Gastroesophageal sphincter (tissue), 4 donors: ENCODE results near the gene SNAPC1. TPM values are rescaled to one million over a fixed set of nuclear protein-coding genes. Genes with fewer than 3 reads are reported as not detected.

ENCODE experiments used
- ATAC-seq: fragments of 150-250 bp; one replicate; pipeline ENCODE4 v1.9.1; 2016; ENCODE audit warnings: mild to moderate bottlenecking, moderate library complexity
- H3K27ac ChIP-seq, 4 donors: fragments of 200-600 bp; sonication (generic) in 3 of 4; 1 replicate in 3 of 4; 2 replicates in 1 of 4; pipeline ENCODE4 v1.5.1; 2016 to 2019
- H3K27me3 ChIP-seq: fragments of 200-600 bp; sonication (generic); one replicate; pipeline ENCODE4 v1.5.1; 2019
- H3K36me3 ChIP-seq, 2 donors: fragments of 200-600 bp; sonication (generic); one replicate each; pipeline ENCODE4 v1.5.1; 2019; ENCODE audit warnings: control low read depth in 1 of 2
- H3K4me1 ChIP-seq, 3 donors: fragments of 200-600 bp; sonication (generic); 1 replicate in 2 of 3; 2 replicates in 1 of 3; pipeline ENCODE4 v1.5.1; 2016 to 2019; ENCODE audit warnings: control low read depth in 2 of 3
- H3K4me3 ChIP-seq, 2 donors: fragments of 200-600 bp; sonication (generic); one replicate each; pipeline ENCODE4 v1.5.1; 2019; ENCODE audit warnings: mild to moderate bottlenecking in 1 of 2, moderate library complexity in 1 of 2
- H3K9me3 ChIP-seq, 3 donors: fragments of 200-600 bp; sonication (generic); one replicate each; pipeline ENCODE4 v1.5.1; 2017 to 2019; ENCODE audit warnings: control low read depth in 2 of 3
- EP300 ChIP-seq: sonication (generic); formaldehyde crosslinking; IDR thresholded peaks from one replicate; pipeline ENCODE4 v1.6.1; 2017; ENCODE audit warnings: antibody characterized with exemption, mild to moderate bottlenecking
- POLR2A ChIP-seq, 2 donors: fragments of 450-650 bp; IDR thresholded peaks; one replicate each; pipeline ENCODE4 v1.6.1; 2017; ENCODE audit warnings: antibody characterized with exemption in 2 of 2, mild to moderate bottlenecking in 2 of 2, moderate library complexity in 1 of 2
- POLR2AphosphoS5 ChIP-seq: sonication (generic); formaldehyde crosslinking; IDR thresholded peaks from one replicate; pipeline ENCODE4 v1.6.1; 2017; ENCODE audit warnings: antibody characterized with exemption
- WGBS, 2 donors: methylation state at CpG; one replicate each; pipeline ENCODE4 v1.1.5; 2018; ENCODE audit warnings: low coverage in 1 of 2; 5-methylcytosine and 5-hydroxymethylcytosine counted together
- total RNA-seq, 4 donors: library from RNA; depleted of rRNA; stranded (reverse); fragments of >200 nt; gene quantifications; one replicate each; pipeline ENCODE4 v1.1.0, GENCODE V29; 2016
- TF ChIP-seq, protein P1 (sequence below), 4 experiments: fragments of 200-600 bp in 2 of 4; fragments of 450-650 bp in 2 of 4; sonication (generic) in 1 of 4; IDR thresholded peaks; one replicate each; pipeline ENCODE4 v1.5.1; 2017 to 2019; ENCODE audit warnings: antibody characterized with exemption in 4 of 4, mild to moderate bottlenecking in 2 of 4, moderate library complexity in 2 of 4

The SNAPC1 gene
- total RNA-seq, 4 donors from 2014 or later: 5.4 to 8.7 (median 6.7) TPM

DNA sequence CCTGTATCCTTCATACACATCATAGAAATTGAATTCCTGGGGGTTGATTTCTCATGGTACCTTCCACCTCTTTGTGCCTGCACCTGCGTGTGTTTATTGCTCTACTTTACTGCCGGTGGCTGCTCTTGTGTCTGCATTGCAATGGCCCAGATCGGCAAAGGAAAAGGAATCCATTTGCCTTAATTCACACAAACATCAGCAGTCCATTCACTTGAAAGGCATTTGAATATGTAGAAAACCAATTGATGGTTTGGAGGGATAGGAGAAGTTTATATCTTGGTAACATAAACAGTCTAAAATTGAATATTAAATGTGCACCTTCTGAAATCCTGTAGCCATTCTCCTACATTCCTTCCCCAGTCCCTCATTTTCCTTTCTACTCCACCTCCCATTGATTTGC lies 74.0 kb downstream of the SNAPC1 start:
- no peak for ATAC-seq
- H3K4me1 ChIP-seq: no peaks in the 10 kb centered on the region
- TF ChIP-seq, protein P1, sequence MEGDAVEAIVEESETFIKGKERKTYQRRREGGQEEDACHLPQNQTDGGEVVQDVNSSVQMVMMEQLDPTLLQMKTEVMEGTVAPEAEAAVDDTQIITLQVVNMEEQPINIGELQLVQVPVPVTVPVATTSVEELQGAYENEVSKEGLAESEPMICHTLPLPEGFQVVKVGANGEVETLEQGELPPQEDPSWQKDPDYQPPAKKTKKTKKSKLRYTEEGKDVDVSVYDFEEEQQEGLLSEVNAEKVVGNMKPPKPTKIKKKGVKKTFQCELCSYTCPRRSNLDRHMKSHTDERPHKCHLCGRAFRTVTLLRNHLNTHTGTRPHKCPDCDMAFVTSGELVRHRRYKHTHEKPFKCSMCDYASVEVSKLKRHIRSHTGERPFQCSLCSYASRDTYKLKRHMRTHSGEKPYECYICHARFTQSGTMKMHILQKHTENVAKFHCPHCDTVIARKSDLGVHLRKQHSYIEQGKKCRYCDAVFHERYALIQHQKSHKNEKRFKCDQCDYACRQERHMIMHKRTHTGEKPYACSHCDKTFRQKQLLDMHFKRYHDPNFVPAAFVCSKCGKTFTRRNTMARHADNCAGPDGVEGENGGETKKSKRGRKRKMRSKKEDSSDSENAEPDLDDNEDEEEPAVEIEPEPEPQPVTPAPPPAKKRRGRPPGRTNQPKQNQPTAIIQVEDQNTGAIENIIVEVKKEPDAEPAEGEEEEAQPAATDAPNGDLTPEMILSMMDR (IDR thresholded peaks at IDR 0.05): no peak
- no peak for TF ChIP-seq POLR2AphosphoS5
- no peak for TF ChIP-seq POLR2A (IDR thresholded peaks at IDR 0.05)
- no peak for TF ChIP-seq EP300
- H3K27ac ChIP-seq: no peak overlapping the region
- H3K4me3 ChIP-seq: no peak overlapping the region
- WGBS, 2 donors: 67 to 80% methylated on average over 2 to 3 of the region's 3 CpGs
- no peaks in the 10 kb centered on the region for H3K36me3 ChIP-seq
- H3K27me3 ChIP-seq: no peaks in the 10 kb centered on the region
- no peaks in the 10 kb centered on the region for H3K9me3 ChIP-seq

GRCh38 chr14:61836807-61837206 lies 74.6 kb downstream of the SNAPC1 start:
- no peak for ATAC-seq
- no peak overlapping the region for H3K27ac ChIP-seq
- no peaks in the 10 kb centered on the region for H3K4me1 ChIP-seq
- 69 to 100% methylated on average over 1 of the region's 1 CpG for WGBS, 2 donors
- H3K27me3 ChIP-seq: no peaks in the 10 kb centered on the region
- no peak overlapping the region for H3K4me3 ChIP-seq
- TF ChIP-seq POLR2AphosphoS5 (no peak), EP300 (no peak), POLR2A (IDR thresholded peaks at IDR 0.05) (no peak)
- TF ChIP-seq, protein P1 (IDR thresholded peaks at IDR 0.05): no peak
- H3K9me3 ChIP-seq: no peaks in the 10 kb centered on the region
- H3K36me3 ChIP-seq: no peaks in the 10 kb centered on the region

GRCh38 chr14:61837336-61838229 lies 75.4 kb downstream of the SNAPC1 start:
- Histone ChIP-seq H3K36me3 (no peaks in the 10 kb centered on the region), H3K9me3 (no peaks in the 10 kb centered on the region), H3K27ac (no peak overlapping the region), H3K27me3 (no peaks in the 10 kb centered on the region), H3K4me1 (no peaks in the 10 kb centered on the region), H3K4me3 (no peak overlapping the region)
- WGBS, 2 donors: 23 to 47% methylated on average over 5 to 6 of the region's 10 CpGs
- peak; percentile 81 for ATAC-seq
- TF ChIP-seq EP300: no peak
- TF ChIP-seq, protein P1 (IDR thresholded peaks at IDR 0.05): peak; percentile 91 to 96 (median 94)
- TF ChIP-seq POLR2AphosphoS5: no peak
- no peak for TF ChIP-seq POLR2A (IDR thresholded peaks at IDR 0.05)

DNA sequence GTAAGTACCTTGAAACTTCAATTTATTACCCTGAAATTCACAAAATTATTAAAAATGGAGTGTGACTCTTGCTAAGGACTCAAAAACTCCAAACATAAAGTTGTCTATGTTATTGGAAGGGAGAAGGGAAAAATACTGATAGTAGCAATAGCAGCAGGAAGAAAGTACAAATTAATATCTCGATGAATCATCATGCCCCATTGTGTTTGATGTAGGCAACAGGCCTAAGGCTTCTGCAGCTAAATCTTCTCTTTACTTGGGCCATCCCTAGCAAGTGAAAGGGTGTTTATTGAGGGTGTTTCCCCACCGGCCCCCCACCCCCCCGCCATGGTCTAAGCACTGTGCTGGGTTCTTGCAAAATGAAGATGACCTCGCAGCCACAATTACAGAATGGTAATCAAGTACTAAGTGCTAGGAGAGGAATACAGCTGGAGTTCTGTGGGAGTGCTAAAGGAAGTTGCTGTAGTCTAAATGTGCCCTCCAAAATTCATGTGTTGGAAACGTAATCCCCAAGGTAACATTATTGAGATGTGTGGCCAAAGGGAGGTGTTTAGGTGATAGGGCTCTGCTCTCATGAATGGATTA lies 76.5 kb downstream of the SNAPC1 start:
- TF ChIP-seq POLR2A (IDR thresholded peaks at IDR 0.05): no peak
- Histone ChIP-seq H3K36me3 (no peaks in the 10 kb centered on the region), H3K9me3 (no peaks in the 10 kb centered on the region), H3K27me3 (no peaks in the 10 kb centered on the region), H3K4me1 (no peaks in the 10 kb centered on the region), H3K4me3 (no peak overlapping the region), H3K27ac (no peak overlapping the region)
- WGBS, 2 donors: 49 to 71% methylated on average over 2 to 3 of the region's 5 CpGs
- no peak for ATAC-seq

GRCh38 chr14:61839507-61839906 lies 77.3 kb downstream of the SNAPC1 start:
- TF ChIP-seq POLR2A (IDR thresholded peaks at IDR 0.05) (no peak), POLR2AphosphoS5 (no peak), EP300 (no peak)
- TF ChIP-seq, protein P1 (IDR thresholded peaks at IDR 0.05): no peak
- ATAC-seq: no peak
- 26 to 32% methylated on average over 2 to 4 of the region's 4 CpGs for WGBS, 2 donors

More at GRCh38 chr14:61839507-61839906, 77.3 kb downstream of the SNAPC1 start:
- Histone ChIP-seq H3K27ac (no peak overlapping the region), H3K4me3 (no peak overlapping the region), H3K27me3 (no peaks in the 10 kb centered on the region), H3K36me3 (no peaks in the 10 kb centered on the region), H3K4me1 (no peaks in the 10 kb centered on the region), H3K9me3 (no peaks in the 10 kb centered on the region)
